Measurements from ENCODE around the gene PLXNC1. TPM values are rescaled to one million over a fixed set of nuclear protein-coding genes. Genes with fewer than 3 reads are reported as not detected.

The PLXNC1 gene
- total RNA-seq, 3 donors from 2014 or later: 5.2 to 13.2 (median 6.2) TPM

DNA sequence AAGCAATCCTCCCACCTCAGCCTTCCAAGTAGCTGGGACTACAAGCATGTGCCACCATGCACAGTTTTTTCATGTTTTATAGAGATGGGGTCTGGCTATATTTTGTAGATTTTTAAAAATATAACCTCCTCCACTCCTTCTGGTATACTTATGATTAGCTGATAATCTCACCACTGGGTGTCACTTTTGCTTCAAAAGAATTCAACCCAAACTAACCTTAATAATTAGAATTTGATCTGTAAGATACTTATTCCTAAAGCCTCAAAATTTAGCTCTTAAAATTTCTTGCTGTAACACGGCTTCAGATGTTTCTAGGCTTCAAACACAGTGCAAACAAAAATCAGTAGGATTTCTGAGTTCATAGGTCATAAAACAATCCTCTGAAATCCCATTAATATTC lies 181.0 kb downstream of the PLXNC1 start:
- no peak for DNase-seq
- H3K9me3 ChIP-seq: no peaks in the 10 kb centered on the region
- H3K4me1 ChIP-seq (ENCODE audit: low read depth): no peaks in the 10 kb centered on the region
- TF ChIP-seq, protein P1, sequence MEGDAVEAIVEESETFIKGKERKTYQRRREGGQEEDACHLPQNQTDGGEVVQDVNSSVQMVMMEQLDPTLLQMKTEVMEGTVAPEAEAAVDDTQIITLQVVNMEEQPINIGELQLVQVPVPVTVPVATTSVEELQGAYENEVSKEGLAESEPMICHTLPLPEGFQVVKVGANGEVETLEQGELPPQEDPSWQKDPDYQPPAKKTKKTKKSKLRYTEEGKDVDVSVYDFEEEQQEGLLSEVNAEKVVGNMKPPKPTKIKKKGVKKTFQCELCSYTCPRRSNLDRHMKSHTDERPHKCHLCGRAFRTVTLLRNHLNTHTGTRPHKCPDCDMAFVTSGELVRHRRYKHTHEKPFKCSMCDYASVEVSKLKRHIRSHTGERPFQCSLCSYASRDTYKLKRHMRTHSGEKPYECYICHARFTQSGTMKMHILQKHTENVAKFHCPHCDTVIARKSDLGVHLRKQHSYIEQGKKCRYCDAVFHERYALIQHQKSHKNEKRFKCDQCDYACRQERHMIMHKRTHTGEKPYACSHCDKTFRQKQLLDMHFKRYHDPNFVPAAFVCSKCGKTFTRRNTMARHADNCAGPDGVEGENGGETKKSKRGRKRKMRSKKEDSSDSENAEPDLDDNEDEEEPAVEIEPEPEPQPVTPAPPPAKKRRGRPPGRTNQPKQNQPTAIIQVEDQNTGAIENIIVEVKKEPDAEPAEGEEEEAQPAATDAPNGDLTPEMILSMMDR (IDR thresholded peaks at IDR 0.05): no peak
- no peak overlapping the region for H3K4me3 ChIP-seq
- intact Hi-C loops (cut with DNase I, micrococcal nuclease): no loop called here
- ATAC-seq: no peak
- no peaks in the 10 kb centered on the region for H3K36me3 ChIP-seq (ENCODE audit: low read depth)

DNA sequence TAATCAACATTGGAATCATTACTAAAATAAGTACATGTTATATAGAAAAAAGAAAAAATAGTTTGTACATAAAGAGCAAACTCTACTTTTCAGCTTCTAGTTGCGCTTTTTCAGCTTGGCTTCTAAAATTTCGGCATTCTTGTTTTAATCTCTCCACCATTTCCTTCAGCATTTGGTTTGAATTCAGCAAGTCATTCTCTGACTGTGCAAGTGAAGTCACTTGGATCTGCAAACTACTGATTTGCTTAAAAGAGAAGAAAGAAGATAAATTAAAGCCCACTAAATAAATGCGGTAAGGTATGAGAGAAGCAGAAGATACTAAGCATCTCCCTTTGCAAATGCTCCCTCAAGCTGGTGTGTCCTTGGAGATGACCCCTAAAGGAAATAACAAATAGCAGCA lies 185.0 kb downstream of the PLXNC1 start:
- intact Hi-C loops (cut with DNase I, micrococcal nuclease): no loop called here
- Histone ChIP-seq H3K36me3 (ENCODE audit: low read depth) (no peaks in the 10 kb centered on the region), H3K4me1 (ENCODE audit: low read depth) (peaks cover 2% of the 10 kb centered on the region), H3K4me3 (no peak overlapping the region), H3K9me3 (no peaks in the 10 kb centered on the region)
- TF ChIP-seq, protein P1 (IDR thresholded peaks at IDR 0.05): no peak
- DNase-seq (no peak), ATAC-seq (no peak)

DNA sequence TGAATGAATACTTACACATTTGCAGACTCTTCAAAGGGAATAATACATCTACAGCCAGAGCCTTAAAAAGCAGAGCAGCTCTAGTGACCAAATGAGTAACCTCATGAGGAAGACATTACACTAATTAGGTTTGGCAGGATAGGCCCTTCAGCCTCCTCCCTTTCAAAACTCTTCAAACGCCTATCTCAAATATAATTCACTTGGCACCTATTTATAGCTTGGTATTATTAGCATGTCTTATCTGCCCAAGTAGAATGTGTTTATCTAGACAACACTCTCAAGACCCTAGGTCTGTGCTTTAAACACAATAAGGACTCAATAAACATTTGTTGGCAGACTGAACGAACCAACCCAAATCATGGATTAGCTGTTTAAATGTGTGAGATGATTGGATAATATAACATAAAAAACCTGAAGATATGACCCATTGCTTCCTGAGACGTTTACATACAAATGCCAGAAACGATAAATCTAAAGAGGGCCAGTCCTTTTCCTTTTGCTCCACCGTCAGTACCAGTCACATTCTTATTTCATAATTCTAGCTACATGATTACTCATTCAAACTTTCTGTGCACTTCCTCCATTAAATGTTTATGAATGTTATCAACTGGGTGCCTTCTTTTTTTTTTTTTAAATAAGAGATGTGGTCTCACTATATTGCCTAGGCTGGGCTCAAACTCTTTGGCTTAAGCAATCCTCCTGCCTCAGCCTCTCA lies 188.0 kb downstream of the PLXNC1 start:
- intact Hi-C loops (cut with DNase I, micrococcal nuclease): no loop called here
- ATAC-seq (peak; percentile 41), DNase-seq (no peak)
- Histone ChIP-seq H3K4me1 (ENCODE audit: low read depth) (peaks cover 2% of the 10 kb centered on the region), H3K9me3 (no peaks in the 10 kb centered on the region), H3K36me3 (ENCODE audit: low read depth) (no peaks in the 10 kb centered on the region), H3K4me3 (no peak overlapping the region)
- TF ChIP-seq, protein P1 (IDR thresholded peaks at IDR 0.05): no peak

DNA sequence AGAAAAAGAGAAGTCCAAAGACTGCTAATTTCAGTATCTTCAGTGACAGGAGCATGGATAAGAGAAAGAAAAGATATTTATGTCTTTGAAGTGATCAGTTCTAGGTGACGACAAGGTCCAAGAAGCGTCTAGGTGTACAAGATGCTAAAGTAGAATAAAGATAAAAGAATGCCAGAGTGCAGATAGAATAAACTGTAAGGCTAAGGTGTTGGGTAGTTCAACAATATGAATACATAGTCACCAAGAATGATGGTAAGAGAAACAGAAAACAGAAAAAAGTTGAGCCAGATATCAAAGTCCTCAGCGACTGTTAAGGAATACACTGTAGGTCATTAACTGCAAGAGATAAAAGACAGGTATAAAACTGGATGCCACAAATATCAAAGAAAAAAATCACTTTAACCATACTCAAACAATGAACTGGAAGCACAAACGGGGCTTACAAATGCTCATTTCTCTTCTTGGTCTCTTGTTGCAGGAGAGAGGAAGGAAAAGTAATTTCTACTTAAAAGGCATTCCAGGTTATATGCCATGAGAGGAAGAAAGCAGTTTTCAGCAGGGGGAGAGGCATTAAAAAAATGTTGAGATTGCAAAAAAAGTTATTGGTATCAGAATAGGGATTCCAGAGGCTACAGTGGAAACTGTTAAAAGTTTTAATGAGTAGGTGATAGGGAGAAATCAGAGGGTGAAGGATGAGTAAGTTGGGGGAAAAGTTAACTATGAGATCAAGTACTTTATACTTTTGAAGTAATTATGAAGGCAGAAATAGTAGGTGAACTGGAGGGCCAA lies 189.8 kb downstream of the PLXNC1 start:
- H3K36me3 ChIP-seq (ENCODE audit: low read depth): no peaks in the 10 kb centered on the region
- H3K9me3 ChIP-seq: no peaks in the 10 kb centered on the region
- H3K4me1 ChIP-seq (ENCODE audit: low read depth): peaks cover 2% of the 10 kb centered on the region
- TF ChIP-seq, protein P1 (IDR thresholded peaks at IDR 0.05): no peak
- intact Hi-C loops (cut with DNase I, micrococcal nuclease): no loop called here
- ATAC-seq: no peak
- DNase-seq: no peak
- no peak overlapping the region for H3K4me3 ChIP-seq

DNA sequence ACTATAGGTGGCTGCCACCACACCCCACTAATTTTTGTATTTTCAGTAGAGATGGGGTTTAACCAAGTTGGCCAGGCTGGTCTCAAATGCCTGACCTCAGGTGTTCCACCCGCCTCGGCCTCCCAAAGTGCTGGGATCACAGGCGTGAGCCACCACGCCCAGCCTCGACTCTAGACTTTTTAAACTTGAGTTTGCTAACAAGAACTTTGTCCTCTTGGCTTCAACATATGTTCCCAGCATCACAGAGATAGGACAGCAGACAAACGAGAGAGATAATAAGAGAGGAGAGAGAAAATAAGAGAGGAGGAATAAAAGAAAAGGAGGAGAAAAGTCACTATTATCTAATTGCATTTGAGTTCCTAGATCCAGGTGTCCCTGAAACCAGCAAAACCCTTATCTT lies 192.2 kb downstream of the PLXNC1 start:
- H3K4me3 ChIP-seq: no peak overlapping the region
- intact Hi-C loops (cut with DNase I, micrococcal nuclease): no loop called here
- TF ChIP-seq, protein P1 (IDR thresholded peaks at IDR 0.05): no peak
- no peaks in the 10 kb centered on the region for H3K9me3 ChIP-seq
- DNase-seq: peak in 2 of 3 donors; percentile 13 to 40
- ATAC-seq: peak; percentile 33
- H3K36me3 ChIP-seq (ENCODE audit: low read depth): no peaks in the 10 kb centered on the region
- peaks cover 2% of the 10 kb centered on the region for H3K4me1 ChIP-seq (ENCODE audit: low read depth)
